Kidney (tissue), 14 donors: ENCODE results near the gene PGP. TPM values are rescaled to one million over a fixed set of nuclear protein-coding genes. Genes with fewer than 3 reads are reported as not detected.

Experiments
- DNase-seq, 5 donors: peaks; one replicate each; pipeline ENCODE4 v3.0.0-alpha.2; 2013 to 2020
- FAIRE-seq: peaks from 2 replicates; lab custom pipeline; 2012; peaks lifted over from hg19 to GRCh38; lab: Jason Lieb, UNC
- H3K27ac ChIP-seq, 2 donors: one replicate each; pipeline ENCODE4 v1.7.0; 2013; ENCODE audit warnings: low read depth in 2 of 2, low read length in 2 of 2, inconsistent platforms in 1 of 2
- H3K27me3 ChIP-seq: one replicate; pipeline ENCODE4 v1.7.1; 2013; ENCODE audit warnings: low read length, inconsistent platforms; ENCODE audit not compliant: control insufficient read depth, insufficient read depth
- H3K36me3 ChIP-seq, 3 donors: one replicate each; pipeline versions ENCODE4 v1.7.0 to v1.7.1; 2013; ENCODE audit warnings: low read length in 3 of 3, control low read depth in 1 of 3, inconsistent platforms in 1 of 3; ENCODE audit not compliant: insufficient read depth in 3 of 3, control insufficient read depth in 2 of 3
- H3K4me1 ChIP-seq, 3 donors: one replicate each; pipeline versions ENCODE4 v1.7.0 to v1.7.1; 2013; ENCODE audit warnings: low read length in 3 of 3, inconsistent platforms in 1 of 3, low read depth in 1 of 3; ENCODE audit not compliant: control insufficient read depth in 2 of 3, insufficient read depth in 2 of 3
- H3K4me3 ChIP-seq, 3 donors: one replicate each; pipeline versions ENCODE4 v1.7.0 to v1.8.1; 2013; ENCODE audit warnings: low read length in 3 of 3, control low read depth in 1 of 3, inconsistent platforms in 1 of 3
- H3K9ac ChIP-seq, 3 donors: one replicate each; pipeline versions ENCODE4 v1.7.0 to v1.7.1; 2013; ENCODE audit warnings: low read length in 3 of 3, control low read depth in 1 of 3, inconsistent platforms in 1 of 3
- H3K9me3 ChIP-seq, 3 donors: one replicate each; pipeline versions ENCODE4 v1.7.0 to v1.7.1; 2013; ENCODE audit warnings: low read length in 3 of 3, control low read depth in 1 of 3, inconsistent platforms in 1 of 3; ENCODE audit not compliant: control insufficient read depth in 2 of 3, insufficient read depth in 1 of 3
- CTCF ChIP-seq: IDR thresholded peaks from 3 replicates; pipeline ENCODE4 v1.5.1; 2012; ENCODE audit warnings: mild to moderate bottlenecking, moderate library complexity, borderline replicate concordance; ENCODE audit not compliant: insufficient read depth; ENCODE audit errors: extremely low read depth
- intact Hi-C: fragments of 100-400 bp; cut with DNase I; formaldehyde crosslinking; loops from one replicate; pipeline ENCODE4 v1.11.1; 2022
- polyA plus RNA-seq: library from polyadenylated mRNA; stranded (reverse); fragments of 350-450 nt; fragmentation: Illumina TruSeq; extraction: RNeasy Lipid Tissue Mini Kit (QIAGEN cat#74804); gene quantifications from one replicate; pipeline ENCODE4 v1.2.3, GENCODE V29; 2014; ENCODE audit warnings: low read depth, low replicate concordance; ENCODE audit not compliant: insufficient read depth
- total RNA-seq: library from RNA; stranded (reverse); fragmentation: NEBNext Ultra II Directional; extraction: Animal tissue kit (Norgen Biotek cat#: 25700); gene quantifications from one replicate; pipeline ENCODE4 v1.2.1, GENCODE V29; 2021
- donor health status: control.
- donor health status: control.
- donor health status: control.
- donor health status: control.
- donor health status: control.
- donor health status: DM: yes; HTN: yes; CAD: no.
- donor health status: Normal renal cell carcinoma (clear cell type).

PGP gene
- total and polyA plus RNA-seq, 2 donors from 2014 or later, result 13.5 to 21.2 TPM

- DNase-seq (peak in 1 of 5 donors; percentile 91), FAIRE-seq (no peak)
- H3K27ac ChIP-seq, result no peak overlapping the region
- no peaks in the 10 kb centered on the region for H3K9me3 ChIP-seq
- H3K4me1 ChIP-seq, result peaks cover 0 to 2% (median 0%) of the 10 kb centered on the region in 3 donors
- no peak overlapping the region for H3K4me3 ChIP-seq
- no peak for TF ChIP-seq CTCF
- peaks cover 0 to 4% (median 3%) of the 10 kb centered on the region in 3 donors for H3K36me3 ChIP-seq
- H3K9ac ChIP-seq, result no peak overlapping the region
- intact Hi-C loops, result no loop called here
- H3K27me3 ChIP-seq, result no peaks in the 10 kb centered on the region
Observed at GRCh38 chr16:2163211-2163881, 51.3 kb downstream of the PGP start.

- Histone ChIP-seq H3K9me3 (no peaks in the 10 kb centered on the region), H3K27ac (no peak overlapping the region), H3K4me3 (no peak overlapping the region), H3K27me3 (no peaks in the 10 kb centered on the region), H3K36me3 (peaks cover 0 to 3% (median 0%) of the 10 kb centered on the region in 3 donors), H3K9ac (no peak overlapping the region), H3K4me1 (peaks cover 0 to 8% (median 0%) of the 10 kb centered on the region in 3 donors)
- no peak for TF ChIP-seq CTCF
- intact Hi-C loops, result no loop called here
- DNase-seq, result no peak
- no peak for FAIRE-seq
Observed at GRCh38 chr16:2162676-2163118, 51.9 kb downstream of the PGP start.

- Histone ChIP-seq H3K9me3 (no peaks in the 10 kb centered on the region), H3K36me3 (peaks cover 0 to 3% (median 0%) of the 10 kb centered on the region in 3 donors), H3K4me1 (peaks cover 0 to 16% (median 0%) of the 10 kb centered on the region in 3 donors), H3K9ac (no peak overlapping the region), H3K27me3 (no peaks in the 10 kb centered on the region), H3K4me3 (no peak overlapping the region), H3K27ac (no peak overlapping the region)
- intact Hi-C loops, result no loop called here
- DNase-seq, result no peak
- no peak for TF ChIP-seq CTCF
- no peak for FAIRE-seq
Observed at GRCh38 chr16:2161911-2162310, 52.7 kb downstream of the PGP start.

Other genes starting within 250 kb of the PGP start
- gene RNF151, start 248.0 kb downstream of the PGP start, total RNA-seq, result not detected
- gene RNF151, start 248.0 kb downstream of the PGP start, polyA plus RNA-seq, result not detected
- gene TBL3, start 242.8 kb downstream of the PGP start, total RNA-seq, result 33.3 TPM
- gene TBL3, start 242.8 kb downstream of the PGP start, polyA plus RNA-seq, result 38.5 TPM
- gene NOXO1, start 233.4 kb downstream of the PGP start, total RNA-seq, result 0.57 TPM
- gene NOXO1, start 233.4 kb downstream of the PGP start, polyA plus RNA-seq, result 0.58 TPM
- gene GFER, start 230.6 kb downstream of the PGP start, total RNA-seq, result 25.0 TPM
- gene GFER, start 230.6 kb downstream of the PGP start, polyA plus RNA-seq, result 45.6 TPM
- 2.2 TPM for gene SYNGR3, start 224.9 kb downstream of the PGP start, total RNA-seq
- gene SYNGR3, start 224.9 kb downstream of the PGP start, polyA plus RNA-seq, result 4.6 TPM
- gene ZNF598, start 205.0 kb downstream of the PGP start, total RNA-seq, result 34.9 TPM
- gene ZNF598, start 205.0 kb downstream of the PGP start, polyA plus RNA-seq, result 14.3 TPM
- gene NPW, start 195.1 kb downstream of the PGP start, total RNA-seq, result not detected
- not detected for gene NPW, start 195.1 kb downstream of the PGP start, polyA plus RNA-seq
- 238 TPM for gene NHERF2, start 187.9 kb downstream of the PGP start, total RNA-seq
- 405 TPM for gene NHERF2, start 187.9 kb downstream of the PGP start, polyA plus RNA-seq
- 15.3 TPM for gene NTHL1, start 167.0 kb downstream of the PGP start, total RNA-seq
- gene NTHL1, start 167.0 kb downstream of the PGP start, polyA plus RNA-seq, result 36.0 TPM
- 151 TPM for gene TSC2, start 166.9 kb downstream of the PGP start, total RNA-seq
- 40.0 TPM for gene TSC2, start 166.9 kb downstream of the PGP start, polyA plus RNA-seq
- gene PKD1, start 78.9 kb downstream of the PGP start, total RNA-seq, result 88.3 TPM
- gene PKD1, start 78.9 kb downstream of the PGP start, polyA plus RNA-seq, result 16.2 TPM
- gene RAB26, start 66.2 kb downstream of the PGP start, total RNA-seq, result 1.5 TPM
- 3.0 TPM for gene RAB26, start 66.2 kb downstream of the PGP start, polyA plus RNA-seq
- 66.8 TPM for gene TRAF7, start 59.1 kb downstream of the PGP start, total RNA-seq
- 26.1 TPM for gene TRAF7, start 59.1 kb downstream of the PGP start, polyA plus RNA-seq
- 0.66 TPM for gene CASKIN1, start 18.2 kb downstream of the PGP start, total RNA-seq
- gene CASKIN1, start 18.2 kb downstream of the PGP start, polyA plus RNA-seq, result 0.30 TPM
- gene MLST8, start 9.4 kb downstream of the PGP start, total RNA-seq, result 34.0 TPM
- gene MLST8, start 9.4 kb downstream of the PGP start, polyA plus RNA-seq, result 63.3 TPM
- gene BRICD5, start 4.0 kb downstream of the PGP start, total RNA-seq, result 7.2 TPM
- 8.2 TPM for gene BRICD5, start 4.0 kb downstream of the PGP start, polyA plus RNA-seq
- 26.0 TPM for gene E4F1, start 8.8 kb upstream of the PGP start, total RNA-seq
- gene E4F1, start 8.8 kb upstream of the PGP start, polyA plus RNA-seq, result 13.6 TPM
- 0.88 TPM for gene DNASE1L2, start 21.6 kb upstream of the PGP start, total RNA-seq
- 0.88 TPM for gene DNASE1L2, start 21.6 kb upstream of the PGP start, polyA plus RNA-seq
- gene ECI1, start 36.7 kb upstream of the PGP start, total RNA-seq, result 98.1 TPM
- gene ECI1, start 36.7 kb upstream of the PGP start, polyA plus RNA-seq, result 233 TPM
- gene RNPS1, start 53.3 kb upstream of the PGP start, total RNA-seq, result 134 TPM
- gene RNPS1, start 53.3 kb upstream of the PGP start, polyA plus RNA-seq, result 102 TPM
- 35.5 TPM for gene ABCA3, start 125.9 kb upstream of the PGP start, total RNA-seq
- gene ABCA3, start 125.9 kb upstream of the PGP start, polyA plus RNA-seq, result 5.5 TPM
- gene CCNF, start 214.6 kb upstream of the PGP start, total RNA-seq, result 2.9 TPM
- gene CCNF, start 214.6 kb upstream of the PGP start, polyA plus RNA-seq, result 0.77 TPM
- gene TEDC2, start 245.3 kb upstream of the PGP start, total RNA-seq, result 1.4 TPM
- 1.7 TPM for gene TEDC2, start 245.3 kb upstream of the PGP start, polyA plus RNA-seq